HG03103 (cell line): Measurements from ENCODE around the gene TIMELESS.
A peak's percentile ranks its signal among the peaks of the same experiment; 100 is the strongest.
"Not testable (repeated sequence)": the region's sequence is repeated elsewhere in the genome, so short reads cannot be mapped to it uniquely, and the experiment has no call there.

Source experiments
- ATAC-seq: cut with Tn5 transposase; IDR thresholded peaks from one replicate; pipeline ENCODE4 v1.9.1; 2021; ENCODE audit warnings: low read depth; ENCODE audit not compliant: unreplicated experiment

Gene TIMELESS

GRCh38 chr12:56468216-56469006, 19.2 kb upstream of the TIMELESS start, which contains the start of gene SPRYD4:
Gene SPRYD4, plus strand, starts transcription at chr12:56468578. Its CDS starts 14 bp downstream, at chr12:56468592.
- peak; percentile 87 for ATAC-seq

- ATAC-seq = no peak
Measured at GRCh38 chr12:56462565-56462964, 13.3 kb upstream of the TIMELESS start.

- ATAC-seq = no peak
Measured at GRCh38 chr12:56461235-56462159, 12.3 kb upstream of the TIMELESS start.

- ATAC-seq = no peak
Measured at GRCh38 chr12:56457817-56458216, 8.6 kb upstream of the TIMELESS start.

- ATAC-seq = no peak
Measured at GRCh38 chr12:56454557-56454956, 5.3 kb upstream of the TIMELESS start, which contains the start of gene MIP. Gene MIP, minus strand, starts transcription at chr12:56454657. Its CDS starts 44 bp downstream, at chr12:56454613.

GRCh38 chr12:56451147-56451546, 1.9 kb upstream of the TIMELESS start:
- ATAC-seq = no peak

- ATAC-seq = no peak
Measured at GRCh38 chr12:56450241-56450640, 1.0 kb upstream of the TIMELESS start.

- no peak for ATAC-seq
Measured at GRCh38 chr12:56449622-56449984, 377 bp upstream of the TIMELESS start.

- ATAC-seq = not testable (repeated sequence)
Measured at GRCh38 chr12:56443208-56443607, 6.0 kb downstream of the TIMELESS start.

GRCh38 chr12:56437430-56438176, 11.6 kb downstream of the TIMELESS start:
- ATAC-seq = no peak

- no peak for ATAC-seq
Measured at GRCh38 chr12:56434828-56435227, 14.4 kb downstream of the TIMELESS start.

- no peak for ATAC-seq
Measured at GRCh38 chr12:56431850-56432249, 17.4 kb downstream of the TIMELESS start.

- ATAC-seq = no peak
Measured at GRCh38 chr12:56431288-56431687, 17.9 kb downstream of the TIMELESS start.

GRCh38 chr12:56425940-56426438, 23.2 kb downstream of the TIMELESS start:
- no peak for ATAC-seq

- no peak for ATAC-seq
Measured at GRCh38 chr12:56425193-56425592, 24.0 kb downstream of the TIMELESS start.

- no peak for ATAC-seq
Measured at GRCh38 chr12:56420411-56420810, 28.8 kb downstream of the TIMELESS start.

GRCh38 chr12:56417739-56418138, 31.5 kb downstream of the TIMELESS start:
- no peak for ATAC-seq

- ATAC-seq = no peak
Measured at GRCh38 chr12:56414401-56414800, 34.8 kb downstream of the TIMELESS start.

GRCh38 chr12:56413392-56413791, 35.8 kb downstream of the TIMELESS start:
- ATAC-seq = no peak
